GM19468 (cell line): ENCODE measurements around the gene KRT78.

Experiments
- ATAC-seq: cut with Tn5 transposase; IDR thresholded peaks from one replicate; pipeline ENCODE4 v1.9.1; 2021; ENCODE audit warnings: mild to moderate bottlenecking, moderate library complexity, moderate number of reproducible peaks; ENCODE audit not compliant: unreplicated experiment; ENCODE audit errors: extremely low read depth

The KRT78 gene

DNA sequence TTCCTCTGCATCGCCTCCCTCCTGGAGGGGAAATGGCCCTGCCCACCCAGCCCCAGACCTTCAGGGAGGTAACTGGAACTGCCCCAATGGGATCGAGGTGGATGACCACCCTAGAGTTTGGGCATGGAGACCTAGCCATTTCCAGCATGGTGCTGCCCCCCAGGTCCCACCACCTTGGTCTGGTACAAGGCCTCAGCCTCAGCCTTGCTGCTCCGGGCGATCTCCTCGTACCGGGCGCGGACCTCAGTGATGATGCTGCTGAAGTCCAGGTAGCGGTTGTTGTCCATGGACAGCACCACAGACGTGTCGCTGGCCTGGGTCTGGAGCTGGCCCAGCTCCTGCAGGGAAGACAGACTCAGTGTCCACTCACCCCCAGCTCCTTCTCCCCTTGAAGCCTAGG, 4.4 kb downstream of the KRT78 start:
- no peak for ATAC-seq

GRCh38 chr12:52839436-52840105, 9.2 kb downstream of the KRT78 start:
- no peak for ATAC-seq

GRCh38 chr12:52838609-52839435, 10.0 kb downstream of the KRT78 start:
- ATAC-seq = no peak

DNA sequence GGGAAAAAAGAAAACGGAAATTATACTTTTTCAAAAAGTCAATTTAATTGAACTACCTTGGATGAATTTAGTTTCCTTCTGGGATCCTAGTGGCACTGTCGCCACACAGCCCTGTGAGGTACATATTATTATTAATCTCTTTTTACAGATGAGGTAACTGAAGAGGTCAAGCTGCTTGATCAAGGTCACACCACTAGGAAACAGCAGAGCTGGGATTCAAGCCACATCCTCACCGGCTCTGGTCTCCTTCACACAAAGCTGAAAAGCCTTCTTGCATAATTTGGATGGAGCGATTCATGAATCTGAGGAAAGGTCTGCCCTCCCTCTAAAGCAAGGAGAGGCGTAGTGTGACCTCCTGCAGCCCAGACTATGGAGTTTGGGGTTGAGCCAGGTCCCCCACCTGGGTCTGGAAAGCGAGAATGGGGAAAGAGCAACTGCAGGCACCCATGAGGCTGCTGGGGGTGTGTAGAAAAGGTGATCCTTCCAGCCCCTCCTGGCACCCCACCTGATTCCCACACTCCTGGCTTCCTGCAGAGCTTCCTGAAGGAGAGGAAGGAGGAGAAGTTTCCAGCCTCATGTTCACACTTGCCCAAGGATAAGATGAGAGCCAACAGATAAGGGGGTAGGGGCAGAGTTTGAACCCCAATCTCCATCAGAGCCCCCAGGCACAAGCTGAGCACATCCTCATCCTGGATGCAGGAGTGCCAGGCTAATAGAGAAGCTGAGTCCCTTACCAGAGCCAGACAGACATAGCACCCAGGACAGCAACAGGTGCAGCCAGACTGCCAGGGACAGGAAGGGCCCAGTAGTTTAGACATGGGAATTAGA, 10.8 kb downstream of the KRT78 start:
- ATAC-seq = no peak

DNA sequence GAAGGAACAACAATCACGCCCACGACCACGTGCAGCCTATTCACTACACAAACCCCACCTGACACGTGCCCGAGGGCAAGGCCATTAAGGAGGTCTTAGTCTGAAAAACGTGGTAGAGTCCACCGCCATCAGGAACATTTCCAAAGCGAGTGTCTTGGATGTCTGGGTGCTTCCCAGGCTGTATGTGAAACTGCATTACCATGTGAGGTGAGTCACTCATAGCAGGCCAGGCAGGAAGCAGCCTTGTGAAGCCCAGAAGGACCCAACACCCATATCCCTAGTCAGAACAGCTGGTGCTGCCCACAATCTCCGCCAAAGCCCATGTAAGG, 11.4 kb downstream of the KRT78 start:
- no peak for ATAC-seq

DNA sequence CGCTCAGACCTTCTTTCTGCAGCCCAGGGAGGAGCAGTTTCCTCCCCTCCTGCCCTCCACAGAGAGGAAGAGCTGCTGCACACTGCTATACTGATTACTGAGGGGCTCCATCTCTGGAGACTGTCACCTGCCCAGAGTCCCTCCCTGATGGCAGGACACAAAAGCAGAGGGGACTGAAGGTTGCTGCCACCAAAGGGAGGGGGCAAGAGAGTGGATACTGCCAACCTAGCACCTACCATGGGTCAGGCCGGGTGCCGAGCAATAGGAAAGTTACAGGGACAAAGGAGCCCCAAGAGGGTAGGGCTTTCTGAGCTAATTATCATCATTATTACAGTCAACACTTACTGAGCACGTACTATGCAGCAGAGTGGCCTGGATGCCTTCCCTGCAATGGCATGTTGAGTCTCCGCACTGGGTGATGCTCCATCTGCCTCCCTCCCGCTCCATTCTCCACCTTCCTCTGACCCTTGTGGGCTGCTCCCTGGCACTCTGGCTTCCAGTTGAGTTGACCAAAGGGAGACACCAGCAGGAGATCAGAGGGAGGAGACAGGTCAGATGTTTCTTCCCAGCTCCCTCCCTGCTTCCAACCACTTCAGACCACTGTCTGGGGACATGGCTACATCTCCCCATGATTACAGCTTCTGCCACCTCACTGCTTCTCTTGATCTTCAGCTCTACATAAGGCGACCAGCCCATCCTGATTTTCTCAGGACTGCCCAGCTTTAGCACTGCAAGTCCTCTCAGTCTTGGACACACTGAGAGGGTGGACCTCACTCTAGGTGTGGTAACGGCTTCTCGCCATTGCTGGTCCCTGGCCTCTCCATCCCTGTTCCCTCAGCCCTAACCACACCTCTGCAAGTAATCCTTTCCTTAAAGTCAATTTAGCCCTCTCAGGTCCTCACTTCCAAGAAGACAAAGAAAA, 12.0 kb downstream of the KRT78 start:
- no peak for ATAC-seq

- no peak for ATAC-seq
Measured at GRCh38 chr12:52836042-52836466, 12.7 kb downstream of the KRT78 start.

DNA sequence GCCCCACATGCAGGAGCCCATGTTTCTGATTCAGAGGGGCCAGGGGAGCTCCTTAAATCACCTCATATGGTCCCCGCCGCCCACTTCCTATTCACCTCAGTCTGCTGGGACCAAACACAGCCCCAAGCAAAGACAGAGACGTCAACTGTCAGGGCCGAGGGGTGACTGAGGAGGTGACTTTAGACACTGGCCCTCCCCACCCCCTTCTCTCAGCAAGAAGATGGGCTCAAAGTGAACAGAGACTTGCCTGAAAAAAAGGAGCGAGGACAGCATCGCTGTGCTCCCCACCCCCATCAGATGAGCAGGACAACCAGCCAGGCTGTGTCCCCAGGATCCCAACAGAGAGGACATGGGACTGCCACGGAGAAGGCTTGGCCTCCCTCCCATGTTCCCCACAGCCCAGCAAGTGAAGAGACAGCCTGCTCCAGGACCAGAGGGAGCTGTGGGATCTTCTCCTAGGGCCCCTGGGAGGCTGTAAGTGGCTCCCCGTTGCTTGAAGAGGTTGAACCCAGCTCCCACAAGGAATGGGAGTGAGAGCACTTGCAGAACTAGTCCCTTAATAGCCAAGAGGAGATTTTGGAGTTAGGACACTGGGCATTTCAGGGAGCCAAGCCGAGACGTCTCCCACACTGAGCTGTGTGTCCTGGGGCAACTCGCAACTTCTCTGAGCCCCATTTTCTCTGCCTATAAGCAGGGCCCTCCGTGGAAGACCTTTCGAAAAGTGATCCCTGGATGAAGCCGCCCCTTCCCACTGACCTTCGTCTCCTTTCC, 13.3 kb downstream of the KRT78 start:
- ATAC-seq = no peak

DNA sequence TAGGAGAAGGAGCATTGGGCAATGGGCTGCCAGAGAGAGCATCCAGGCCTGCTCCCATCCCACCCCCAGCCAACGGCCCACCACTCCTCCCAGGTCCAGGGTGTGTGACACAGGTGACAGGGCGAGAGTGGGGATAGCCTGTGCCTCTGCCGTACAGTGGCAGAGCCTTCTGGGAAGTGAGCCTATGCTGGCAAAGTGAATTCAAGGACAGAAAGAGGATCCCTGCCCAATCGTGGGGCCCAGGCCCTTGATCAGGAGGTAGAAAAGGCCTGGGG, 14.1 kb downstream of the KRT78 start:
- no peak for ATAC-seq

DNA sequence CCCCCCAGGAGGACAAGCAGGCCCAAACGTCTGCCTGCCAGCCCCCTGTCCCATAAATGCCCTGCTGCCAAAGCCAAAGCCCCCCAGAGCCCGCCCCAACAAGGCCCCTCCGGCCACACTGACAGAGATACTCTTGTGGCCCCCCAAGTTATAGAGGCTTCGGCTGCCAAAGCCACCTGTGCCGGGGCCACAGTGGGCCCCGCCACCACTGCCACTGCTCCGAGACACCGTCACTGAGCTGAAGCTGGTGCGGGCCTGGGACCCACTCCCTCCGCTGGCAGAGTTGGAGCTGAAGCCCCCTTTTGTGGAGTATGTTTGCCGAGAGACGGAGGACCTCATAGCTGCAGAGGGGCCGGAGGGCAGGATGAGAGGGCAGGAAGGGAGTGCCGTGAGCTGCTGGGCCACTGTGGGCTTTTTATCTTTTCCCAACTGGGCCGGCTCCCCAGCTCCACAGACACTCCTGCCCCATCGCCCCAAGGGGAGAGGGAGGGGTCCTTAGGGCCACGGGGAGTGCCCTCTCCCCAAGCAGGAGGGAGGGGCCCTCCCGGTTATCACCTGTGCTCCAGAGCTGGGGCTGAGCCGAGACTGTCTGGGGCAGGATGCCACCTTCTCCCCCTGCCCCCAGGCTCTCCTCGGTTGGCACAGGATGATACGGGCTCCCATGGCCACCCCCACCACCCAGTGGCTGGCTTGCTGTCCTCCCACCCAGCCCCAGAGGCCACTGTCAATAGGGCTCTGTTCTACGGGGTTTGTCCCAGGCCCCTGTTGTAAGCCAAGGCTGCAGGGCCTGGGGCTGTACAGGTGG, 14.7 kb downstream of the KRT78 start, which contains the start of gene KRT79:
Gene KRT79, minus strand, starts transcription at position 390 of the 805 bp plus-strand sequence. Its CDS starts 51 bp downstream, at position 339.
- no peak for ATAC-seq

- ATAC-seq = no peak
Measured at GRCh38 chr12:52832985-52833905, 15.5 kb downstream of the KRT78 start.

GRCh38 chr12:52832451-52832850, 16.3 kb downstream of the KRT78 start:
- no peak for ATAC-seq

DNA sequence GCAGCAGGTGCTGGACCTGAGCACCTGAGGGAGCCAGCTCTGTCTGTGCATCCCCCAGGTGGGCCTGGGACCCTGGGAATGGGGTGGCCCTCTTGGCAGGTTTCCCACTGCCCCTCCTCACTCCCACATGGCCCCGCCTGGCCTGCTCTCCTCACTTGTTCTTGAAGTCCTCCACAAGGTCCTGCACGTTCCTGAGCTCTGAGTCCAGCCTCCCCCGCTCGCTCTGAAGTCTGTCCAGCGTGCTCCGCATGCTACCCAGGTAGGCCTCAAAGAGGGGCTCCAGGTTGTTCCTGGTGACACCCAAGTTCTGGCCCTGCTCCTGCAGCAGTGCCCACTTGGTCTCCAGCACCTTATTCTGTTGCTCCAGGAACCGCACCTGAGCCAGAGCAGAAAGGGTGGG, 17.5 kb downstream of the KRT78 start:
- no peak for ATAC-seq

GRCh38 chr12:52829986-52830770, 18.6 kb downstream of the KRT78 start:
- ATAC-seq = no peak

DNA sequence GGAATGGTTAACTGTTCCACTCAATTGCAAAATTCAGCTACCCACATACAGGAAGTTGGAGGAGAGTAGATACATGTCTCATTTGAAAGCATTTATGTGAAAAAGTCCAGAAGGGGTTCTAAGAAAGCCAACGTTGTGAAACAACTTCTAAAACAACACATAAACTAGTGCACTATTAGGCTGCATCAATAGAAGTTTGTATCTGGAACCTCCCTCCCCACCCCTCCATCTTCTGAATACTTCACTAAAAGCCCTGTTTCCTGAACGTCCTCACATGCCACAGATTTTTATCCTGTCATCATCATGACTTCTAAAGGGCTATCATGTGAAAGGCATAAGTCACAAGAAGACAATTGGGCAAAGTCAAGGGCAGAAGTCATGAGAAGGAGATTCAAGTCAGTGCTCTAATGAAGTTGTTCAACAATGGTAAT, 20.2 kb downstream of the KRT78 start:
- no peak for ATAC-seq

DNA sequence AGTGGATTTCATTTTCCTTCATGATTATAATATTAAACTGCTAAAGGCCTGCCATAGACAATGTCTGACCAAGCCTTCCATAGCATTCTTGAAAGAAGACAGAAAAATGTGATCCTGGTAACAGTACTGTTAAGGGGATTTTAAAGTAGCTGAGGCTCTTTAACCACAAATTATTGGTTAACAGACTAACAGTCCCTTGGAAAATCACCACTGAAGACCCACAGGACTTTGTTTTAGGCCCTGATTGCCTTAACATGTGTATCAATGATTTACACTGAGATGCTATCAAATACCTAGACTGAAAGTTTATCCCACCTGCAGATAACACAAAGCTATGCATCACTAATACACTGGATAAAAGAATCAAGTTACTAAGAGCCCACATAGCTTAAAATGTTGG, 20.6 kb downstream of the KRT78 start:
- no peak for ATAC-seq
